GM06990 (cell line): ENCODE results near the gene GSDME.

ENCODE experiments used
- DNase-seq: peaks from one replicate; pipeline ENCODE4 v3.0.0-alpha.2; 2011; ENCODE audit not compliant: insufficient read length; ENCODE audit errors: extremely low read depth
- H3K27me3 ChIP-seq: replicated peaks from 2 replicates; pipeline ENCODE4 v1.6.0; 2011; ENCODE audit warnings: low read length; ENCODE audit not compliant: control insufficient read depth, insufficient read depth
- H3K36me3 ChIP-seq: 2 replicates; pipeline ENCODE4 v1.5.1; 2011; ENCODE audit warnings: low read length; ENCODE audit not compliant: control insufficient read depth, insufficient read depth
- H3K4me3 ChIP-seq: replicated peaks from 2 replicates; pipeline ENCODE4 v1.5.1; 2011; ENCODE audit warnings: low read depth, mild to moderate bottlenecking, control low read depth, low read length
- CTCF ChIP-seq: IDR thresholded peaks from 2 replicates; pipeline ENCODE4 v1.5.1; 2011; ENCODE audit warnings: low read length, control low read depth, mild to moderate bottlenecking, inconsistent platforms; ENCODE audit not compliant: insufficient read depth, poor library complexity, severe bottlenecking

GSDME gene

GRCh38 chr7:24781106-24781505, 23.8 kb upstream of the GSDME start:
- no peak for DNase-seq
- no peaks in the 10 kb centered on the region for H3K27me3 ChIP-seq
- TF ChIP-seq CTCF, result no peak
- no peaks in the 10 kb centered on the region for H3K36me3 ChIP-seq
- H3K4me3 ChIP-seq, result no peak overlapping the region

- DNase-seq, result no peak
- H3K4me3 ChIP-seq, result no peak overlapping the region
- no peak for TF ChIP-seq CTCF
- no peaks in the 10 kb centered on the region for H3K27me3 ChIP-seq
- no peaks in the 10 kb centered on the region for H3K36me3 ChIP-seq
Measured at GRCh38 chr7:24779283-24779655, 22.0 kb upstream of the GSDME start.

DNA sequence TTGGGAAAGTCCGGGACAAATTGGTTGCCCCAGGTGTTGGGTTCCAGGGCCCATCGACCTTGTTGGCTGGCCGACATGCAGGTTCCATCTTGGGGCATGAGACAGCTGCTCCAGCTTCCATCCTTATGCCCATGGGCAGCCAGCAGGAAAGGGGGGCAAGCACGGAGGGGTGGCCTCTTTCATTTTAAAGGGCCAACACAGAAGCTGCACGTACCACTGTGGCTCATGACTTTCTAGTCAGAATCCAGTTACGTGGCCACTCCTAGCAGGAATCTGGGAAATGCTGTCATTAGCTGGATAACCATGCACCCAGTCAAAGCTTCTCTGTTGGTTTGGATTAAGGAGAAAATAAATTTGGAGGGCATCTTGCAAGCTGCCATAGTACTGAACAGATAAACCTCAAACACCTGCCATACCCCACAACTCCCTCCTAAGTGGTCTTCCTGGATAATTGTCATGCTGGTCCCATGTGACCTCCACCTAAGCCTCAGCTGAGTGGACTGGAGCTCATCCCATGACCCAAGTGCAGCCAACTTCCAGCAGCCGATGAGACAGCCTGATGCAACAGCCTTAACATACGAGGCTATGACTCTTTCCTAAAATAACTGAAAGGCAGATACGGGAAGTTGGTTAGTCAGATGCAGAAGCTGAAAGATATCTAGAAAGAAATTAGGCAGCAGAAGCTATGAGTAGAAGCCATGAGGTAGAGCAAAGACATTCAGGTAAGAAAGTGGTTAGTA, 21.4 kb upstream of the GSDME start:
- TF ChIP-seq CTCF, result no peak
- peak; percentile 46 for DNase-seq
- H3K36me3 ChIP-seq, result no peaks in the 10 kb centered on the region
- no peak overlapping the region for H3K4me3 ChIP-seq
- H3K27me3 ChIP-seq, result no peaks in the 10 kb centered on the region

DNA sequence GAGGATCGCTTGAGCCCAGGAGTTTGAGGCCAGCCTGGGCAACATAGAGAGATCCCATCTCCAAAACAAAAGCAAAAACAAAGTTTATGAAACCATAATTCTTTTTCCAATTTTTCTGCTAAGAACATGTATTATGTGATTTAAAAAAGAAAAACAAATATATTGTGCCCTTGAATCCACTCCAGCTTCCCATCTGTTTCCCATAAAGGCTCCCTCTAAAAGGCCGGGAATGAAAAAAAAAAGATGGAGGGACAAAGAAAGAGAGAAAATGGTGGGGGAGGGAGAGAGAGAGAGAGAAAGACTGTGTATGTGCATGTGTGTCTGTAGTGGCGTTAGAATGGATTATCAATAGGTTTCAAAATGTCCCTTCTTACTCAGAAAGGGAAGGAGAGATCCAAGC, 20.5 kb upstream of the GSDME start:
- no peak for DNase-seq
- no peaks in the 10 kb centered on the region for H3K27me3 ChIP-seq

DNA sequence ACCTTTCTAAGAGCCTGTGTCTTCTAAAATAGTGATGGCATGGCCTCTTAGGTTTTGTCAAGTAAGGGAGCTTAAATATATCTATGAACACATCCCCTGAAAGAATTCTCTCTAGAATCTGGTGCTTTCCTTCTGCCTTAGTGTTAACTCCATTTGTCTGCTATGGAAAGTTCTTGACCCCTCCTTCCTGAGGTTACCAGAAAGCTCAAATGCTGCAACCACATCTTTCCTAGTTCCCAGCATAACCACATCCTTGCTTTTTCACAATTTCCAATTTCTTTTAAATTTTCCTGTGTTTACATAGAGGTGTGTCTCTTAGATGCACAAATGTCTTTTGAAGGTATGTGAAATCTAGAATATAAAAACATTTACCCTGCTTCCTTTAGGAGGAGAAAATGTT, 16.4 kb upstream of the GSDME start:
- Histone ChIP-seq H3K36me3 (no peaks in the 10 kb centered on the region), H3K4me3 (no peak overlapping the region), H3K27me3 (no peaks in the 10 kb centered on the region)
- TF ChIP-seq CTCF, result no peak
- no peak for DNase-seq

More for the DNA sequence above, 20.5 kb upstream of the GSDME start:
- Histone ChIP-seq H3K36me3 (no peaks in the 10 kb centered on the region), H3K4me3 (no peak overlapping the region)
- no peak for TF ChIP-seq CTCF

DNA sequence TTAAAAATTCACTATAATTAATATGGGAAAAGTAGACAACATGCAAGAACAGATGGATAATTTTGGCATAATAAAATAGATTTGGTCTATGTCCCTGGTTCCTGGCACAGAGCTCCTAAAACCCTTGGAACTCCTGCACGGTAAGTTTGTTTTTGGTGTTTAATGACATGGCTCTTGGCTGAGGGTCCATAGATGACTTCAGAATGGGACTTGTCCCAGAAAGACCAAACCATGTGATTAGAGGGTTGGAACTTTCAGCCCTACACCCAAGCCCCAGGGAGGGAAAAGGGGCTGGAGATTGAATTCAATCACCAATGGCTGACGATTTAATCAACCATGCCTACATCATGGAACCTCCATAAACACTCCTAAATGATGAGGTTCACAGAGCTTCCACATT, 12.6 kb upstream of the GSDME start:
- TF ChIP-seq CTCF, result no peak
- no peak for DNase-seq
- Histone ChIP-seq H3K4me3 (no peak overlapping the region), H3K27me3 (no peaks in the 10 kb centered on the region), H3K36me3 (no peaks in the 10 kb centered on the region)
